Psoas muscle (tissue), 8 donors: Measurements from ENCODE around the gene PUSL1. TPM values are rescaled to one million over a fixed set of nuclear protein-coding genes. Genes with fewer than 3 reads are reported as not detected.

ENCODE experiments used
- ATAC-seq, 4 donors: fragments of 200-7000 bp; cut with Tn5 transposase; one replicate each; pipeline ENCODE4 v1.9.1; 2020; ENCODE audit warnings: moderate library complexity in 3 of 4, mild to moderate bottlenecking in 2 of 4
- DNase-seq, 2 donors: peaks; one replicate each; pipeline ENCODE4 v3.0.0-alpha.2; 2020
- H3K27ac ChIP-seq: fragments of 200-600 bp; one replicate; pipeline ENCODE4 v1.8.0; 2022
- H3K27me3 ChIP-seq, 3 donors: fragments of 200-600 bp in 1 of 3; one replicate each; pipeline versions ENCODE4 v1.6.1 to v1.8.0; 2013 to 2022; ENCODE audit warnings: low read length in 2 of 3, mild to moderate bottlenecking in 2 of 3, moderate library complexity in 1 of 3; ENCODE audit not compliant: insufficient read depth in 3 of 3
- H3K36me3 ChIP-seq, 2 donors: fragments of 200-600 bp in 1 of 2; one replicate each; pipeline versions ENCODE4 v1.6.1 to v1.8.0; 2013 to 2022; ENCODE audit warnings: low read depth in 1 of 2, mild to moderate bottlenecking in 1 of 2, moderate library complexity in 1 of 2; ENCODE audit not compliant: insufficient read depth in 1 of 2
- H3K4me1 ChIP-seq: fragments of 200-600 bp; one replicate; pipeline ENCODE4 v1.8.0; 2022
- H3K4me3 ChIP-seq: fragments of 200-600 bp; one replicate; pipeline ENCODE4 v1.8.0; 2022; ENCODE audit warnings: mild to moderate bottlenecking
- H3K9me3 ChIP-seq: fragments of 200-600 bp; one replicate; pipeline ENCODE4 v1.8.0; 2022
- whole genome bisulfite sequencing, 3 donors: extraction: QIAGEN DNeasy Blood & Tissue Kit; methylation state at CpG; one replicate each; pipeline versions ENCODE4 v1.1.6 to v1.1.7; 2013; 5-methylcytosine and 5-hydroxymethylcytosine counted together
- intact Hi-C, 2 donors: fragments of 100-400 bp; cut with DNase I; formaldehyde crosslinking; loops; one replicate each; pipeline versions ENCODE4 v1.11.0 to v1.14.2; 2022
- polyA plus RNA-seq, 3 donors: library from polyadenylated mRNA; stranded (reverse); fragments of 200-250 nt; gene quantifications; one replicate each; pipeline ENCODE4 v1.2.3, GENCODE V29; 2013
- total RNA-seq, 4 donors: library from RNA; stranded (reverse); fragmentation: NEBNext Ultra II Directional in 2 of 4; extraction: Animal tissue kit (Norgen Biotek cat#: 25700) in 2 of 4; gene quantifications; one replicate each; pipeline versions ENCODE4 v1.2.1 to v1.2.4, GENCODE V29; 2021 to 2023
- TF ChIP-seq, protein P1 (sequence below): fragments of 200-600 bp; IDR thresholded peaks from one replicate; pipeline ENCODE4 v1.8.0; 2022; ENCODE audit warnings: antibody characterized with exemption
- donor health status: healthy with polysubstance abuse.
- donor health status: DM: no; HTN: no; CAD: no; lungs with moderate emphysema.
- donor health status: Bipolar disorder and iron deficiency.
- donor health status: healthy.
- donor health status: DM: yes; HTN: yes; CAD: no.
- donor health status: DM: no; HTN: no; CAD: no.
- donor health status: DM: no; HTN: no; CAD: no.
- donor health status: DM: yes; HTN: yes; CAD: no.

PUSL1 gene
- total and polyA plus RNA-seq, 7 donors: 3.7 to 9.1 (median 7.3) TPM

DNA sequence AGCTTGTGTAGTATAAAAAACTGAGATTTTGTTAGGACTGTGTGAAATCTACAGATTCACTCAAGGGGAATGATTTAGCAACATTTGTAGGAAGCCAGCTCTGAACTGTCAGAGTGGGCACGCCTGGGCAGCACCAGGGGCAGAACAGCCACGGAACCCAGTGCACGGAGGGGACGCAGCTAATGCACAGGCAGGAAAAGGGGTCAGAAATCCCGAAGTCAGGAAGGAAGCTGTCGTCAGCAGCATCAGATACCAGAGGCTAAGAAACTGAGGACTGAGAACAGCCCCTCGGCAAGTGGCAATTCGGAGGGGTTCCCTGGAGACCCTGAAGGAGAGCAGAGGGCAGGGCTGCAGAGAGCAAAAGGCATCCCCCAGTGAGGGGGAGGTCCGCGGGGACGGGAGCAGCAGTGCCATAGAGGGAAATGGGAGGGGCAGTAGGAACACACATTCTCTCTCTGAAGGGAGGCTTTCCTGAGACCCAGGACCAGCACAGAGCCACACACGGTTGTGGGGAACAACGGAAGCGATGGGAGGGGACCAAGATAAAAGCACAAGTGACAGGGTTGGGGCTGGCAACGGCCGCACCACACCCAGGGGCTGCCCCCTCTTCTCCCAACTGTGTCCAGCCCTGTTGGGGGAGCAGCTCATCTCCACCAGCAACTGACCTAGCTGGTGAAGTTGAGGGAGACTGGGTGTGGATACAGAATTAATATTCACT, 47.4 kb upstream of the PUSL1 start:
- DNase-seq (no peak), ATAC-seq (no peak)
- Histone ChIP-seq H3K27ac (no peak overlapping the region), H3K4me1 (no peaks in the 10 kb centered on the region), H3K4me3 (no peak overlapping the region), H3K9me3 (no peaks in the 10 kb centered on the region), H3K27me3 (no peaks in the 10 kb centered on the region), H3K36me3 (peaks cover 0 to 83% of the 10 kb centered on the region in 2 donors)
- TF ChIP-seq, protein P1, sequence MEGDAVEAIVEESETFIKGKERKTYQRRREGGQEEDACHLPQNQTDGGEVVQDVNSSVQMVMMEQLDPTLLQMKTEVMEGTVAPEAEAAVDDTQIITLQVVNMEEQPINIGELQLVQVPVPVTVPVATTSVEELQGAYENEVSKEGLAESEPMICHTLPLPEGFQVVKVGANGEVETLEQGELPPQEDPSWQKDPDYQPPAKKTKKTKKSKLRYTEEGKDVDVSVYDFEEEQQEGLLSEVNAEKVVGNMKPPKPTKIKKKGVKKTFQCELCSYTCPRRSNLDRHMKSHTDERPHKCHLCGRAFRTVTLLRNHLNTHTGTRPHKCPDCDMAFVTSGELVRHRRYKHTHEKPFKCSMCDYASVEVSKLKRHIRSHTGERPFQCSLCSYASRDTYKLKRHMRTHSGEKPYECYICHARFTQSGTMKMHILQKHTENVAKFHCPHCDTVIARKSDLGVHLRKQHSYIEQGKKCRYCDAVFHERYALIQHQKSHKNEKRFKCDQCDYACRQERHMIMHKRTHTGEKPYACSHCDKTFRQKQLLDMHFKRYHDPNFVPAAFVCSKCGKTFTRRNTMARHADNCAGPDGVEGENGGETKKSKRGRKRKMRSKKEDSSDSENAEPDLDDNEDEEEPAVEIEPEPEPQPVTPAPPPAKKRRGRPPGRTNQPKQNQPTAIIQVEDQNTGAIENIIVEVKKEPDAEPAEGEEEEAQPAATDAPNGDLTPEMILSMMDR: no peak
- intact Hi-C loops: no loop called here
- WGBS, 3 donors: 61 to 67% (median 66%) methylated on average over 16 of the region's 16 CpGs

DNA sequence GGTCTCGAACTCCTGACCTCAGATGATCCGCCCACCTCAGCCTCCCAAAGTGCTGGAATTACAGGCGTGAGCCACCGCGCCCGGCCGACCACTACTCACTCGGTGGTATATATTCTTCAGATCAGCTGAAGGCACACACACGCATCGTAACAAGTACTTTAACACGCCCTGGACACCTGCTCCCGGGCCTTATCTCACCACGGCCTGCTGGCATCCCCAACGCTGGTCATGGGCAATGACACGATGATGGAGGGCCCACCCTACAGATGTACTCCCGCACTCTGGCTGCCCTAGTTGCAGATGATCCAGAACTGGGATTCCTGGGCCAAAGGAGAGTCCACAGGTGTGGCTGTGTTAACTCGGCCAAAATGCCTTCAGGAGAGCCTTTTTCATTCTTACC, 46.3 kb upstream of the PUSL1 start:
- WGBS, 3 donors: 93 to 95% (median 95%) methylated on average over 17 of the region's 17 CpGs
- Histone ChIP-seq H3K27me3 (no peaks in the 10 kb centered on the region), H3K9me3 (no peaks in the 10 kb centered on the region), H3K4me3 (no peak overlapping the region), H3K27ac (no peak overlapping the region), H3K4me1 (no peaks in the 10 kb centered on the region), H3K36me3 (peaks cover 0 to 83% of the 10 kb centered on the region in 2 donors)
- ATAC-seq (no peak), DNase-seq (no peak)
- TF ChIP-seq, protein P1: no peak
- intact Hi-C loops: no loop called here

DNA sequence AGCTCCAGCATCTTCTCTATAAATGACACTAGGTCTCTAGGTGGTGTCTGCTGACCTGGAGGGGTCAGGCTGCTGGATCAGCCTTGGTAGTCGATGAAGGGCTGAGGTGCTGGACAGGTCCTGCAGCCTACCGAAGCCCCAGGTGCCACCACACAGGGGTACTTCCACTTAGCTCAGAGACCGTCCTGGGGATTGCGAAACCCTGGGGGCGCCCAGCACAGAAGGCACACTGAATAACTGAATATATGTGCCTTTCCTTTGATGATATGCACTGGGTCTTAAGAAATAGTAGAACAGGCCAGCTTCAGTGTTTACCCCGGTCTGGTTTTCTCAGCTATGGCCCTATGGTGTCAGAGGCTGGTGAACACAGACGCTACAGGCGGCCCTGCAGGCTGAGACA, 45.6 kb upstream of the PUSL1 start:
- H3K27me3 ChIP-seq: no peaks in the 10 kb centered on the region
- intact Hi-C loops: no loop called here
- no peak overlapping the region for H3K27ac ChIP-seq
- DNase-seq (no peak), ATAC-seq (no peak)
- H3K4me1 ChIP-seq: no peaks in the 10 kb centered on the region
- WGBS, 3 donors: 95 to 99% (median 98%) methylated on average over 8 of the region's 8 CpGs
- peaks cover 0 to 90% of the 10 kb centered on the region in 2 donors for H3K36me3 ChIP-seq
- TF ChIP-seq, protein P1: no peak
- H3K9me3 ChIP-seq: no peaks in the 10 kb centered on the region
- no peak overlapping the region for H3K4me3 ChIP-seq

DNA sequence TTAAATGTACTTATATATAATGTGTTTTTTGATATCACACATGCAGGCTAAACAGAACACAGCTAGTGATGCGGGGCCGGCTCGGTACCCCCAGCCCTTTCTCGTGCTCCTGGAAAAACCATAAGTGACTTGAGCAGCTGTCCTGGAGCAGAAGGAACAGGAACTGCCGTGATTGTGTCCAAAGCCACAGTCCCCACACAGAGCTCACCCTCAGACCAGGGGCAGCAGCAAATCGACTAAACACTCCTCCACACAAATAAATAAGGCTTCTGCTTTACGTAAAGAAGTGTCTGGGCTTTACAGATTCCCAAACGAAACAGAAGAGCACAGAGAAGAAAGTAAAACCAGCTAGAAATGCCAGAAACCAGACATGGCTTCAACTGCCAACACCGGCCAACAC, 44.4 kb upstream of the PUSL1 start:
- Histone ChIP-seq H3K4me3 (no peak overlapping the region), H3K4me1 (no peaks in the 10 kb centered on the region), H3K27ac (no peak overlapping the region), H3K27me3 (no peaks in the 10 kb centered on the region), H3K36me3 (peaks cover 0 to 93% of the 10 kb centered on the region in 2 donors), H3K9me3 (no peaks in the 10 kb centered on the region)
- intact Hi-C loops: no loop called here
- TF ChIP-seq, protein P1: no peak
- WGBS, 3 donors: 75 to 81% (median 79%) methylated on average over 9 of the region's 9 CpGs
- no peak for DNase-seq
- no peak for ATAC-seq

DNA sequence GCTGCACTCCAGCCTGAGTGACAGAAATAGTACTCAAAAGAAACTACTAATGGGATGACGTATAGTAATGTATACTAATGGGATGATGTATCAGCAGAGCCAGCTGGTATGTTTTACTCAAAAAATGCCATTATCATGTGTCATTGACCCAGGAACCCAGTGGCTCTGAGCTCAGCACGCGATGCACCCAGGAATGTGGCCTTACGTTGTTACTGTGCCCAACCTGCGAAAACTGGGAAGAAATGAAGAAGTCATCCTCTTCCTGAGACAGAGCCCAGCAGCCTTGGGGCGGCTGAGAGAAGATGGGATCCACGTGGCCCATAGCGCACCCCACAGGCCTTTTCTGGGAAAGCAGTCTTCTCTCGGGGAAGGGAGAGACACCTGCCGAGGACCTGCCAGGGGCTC, 43.5 kb upstream of the PUSL1 start:
- TF ChIP-seq, protein P1: no peak
- peaks cover 6% of the 10 kb centered on the region for H3K4me1 ChIP-seq
- WGBS, 3 donors: 77 to 83% (median 83%) methylated on average over 10 of the region's 10 CpGs
- ATAC-seq: peak in 3 of 4 donors; percentile 22 to 25 (median 24)
- intact Hi-C loops: no loop called here
- H3K27me3 ChIP-seq: no peaks in the 10 kb centered on the region
- H3K27ac ChIP-seq: no peak overlapping the region
- H3K4me3 ChIP-seq: no peak overlapping the region
- no peaks in the 10 kb centered on the region for H3K9me3 ChIP-seq
- peaks cover 0 to 85% of the 10 kb centered on the region in 2 donors for H3K36me3 ChIP-seq
- no peak for DNase-seq
